Stimulated activated CD4-positive, alpha-beta T cell treated with anti-CD3 and anti-CD28 coated beads, Interleukin-1b, Interleukin-23, amount 100 ng/mL, for 1 hour (primary cell): ENCODE measurements around the gene SCNN1G.
A peak's percentile ranks its signal among the peaks of the same experiment; 100 is the strongest.
"Not testable (repeated sequence)": the region's sequence is repeated elsewhere in the genome, so short reads cannot be mapped to it uniquely, and the experiment has no call there.

Experiments
- DNase-seq, 2 donors: peaks; one replicate each; pipeline ENCODE4 v3.0.0-alpha.2; 2020; ENCODE audit warnings: low read depth in 2 of 2

The SCNN1G gene, protein sequence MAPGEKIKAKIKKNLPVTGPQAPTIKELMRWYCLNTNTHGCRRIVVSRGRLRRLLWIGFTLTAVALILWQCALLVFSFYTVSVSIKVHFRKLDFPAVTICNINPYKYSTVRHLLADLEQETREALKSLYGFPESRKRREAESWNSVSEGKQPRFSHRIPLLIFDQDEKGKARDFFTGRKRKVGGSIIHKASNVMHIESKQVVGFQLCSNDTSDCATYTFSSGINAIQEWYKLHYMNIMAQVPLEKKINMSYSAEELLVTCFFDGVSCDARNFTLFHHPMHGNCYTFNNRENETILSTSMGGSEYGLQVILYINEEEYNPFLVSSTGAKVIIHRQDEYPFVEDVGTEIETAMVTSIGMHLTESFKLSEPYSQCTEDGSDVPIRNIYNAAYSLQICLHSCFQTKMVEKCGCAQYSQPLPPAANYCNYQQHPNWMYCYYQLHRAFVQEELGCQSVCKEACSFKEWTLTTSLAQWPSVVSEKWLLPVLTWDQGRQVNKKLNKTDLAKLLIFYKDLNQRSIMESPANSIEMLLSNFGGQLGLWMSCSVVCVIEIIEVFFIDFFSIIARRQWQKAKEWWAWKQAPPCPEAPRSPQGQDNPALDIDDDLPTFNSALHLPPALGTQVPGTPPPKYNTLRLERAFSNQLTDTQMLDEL

DNA sequence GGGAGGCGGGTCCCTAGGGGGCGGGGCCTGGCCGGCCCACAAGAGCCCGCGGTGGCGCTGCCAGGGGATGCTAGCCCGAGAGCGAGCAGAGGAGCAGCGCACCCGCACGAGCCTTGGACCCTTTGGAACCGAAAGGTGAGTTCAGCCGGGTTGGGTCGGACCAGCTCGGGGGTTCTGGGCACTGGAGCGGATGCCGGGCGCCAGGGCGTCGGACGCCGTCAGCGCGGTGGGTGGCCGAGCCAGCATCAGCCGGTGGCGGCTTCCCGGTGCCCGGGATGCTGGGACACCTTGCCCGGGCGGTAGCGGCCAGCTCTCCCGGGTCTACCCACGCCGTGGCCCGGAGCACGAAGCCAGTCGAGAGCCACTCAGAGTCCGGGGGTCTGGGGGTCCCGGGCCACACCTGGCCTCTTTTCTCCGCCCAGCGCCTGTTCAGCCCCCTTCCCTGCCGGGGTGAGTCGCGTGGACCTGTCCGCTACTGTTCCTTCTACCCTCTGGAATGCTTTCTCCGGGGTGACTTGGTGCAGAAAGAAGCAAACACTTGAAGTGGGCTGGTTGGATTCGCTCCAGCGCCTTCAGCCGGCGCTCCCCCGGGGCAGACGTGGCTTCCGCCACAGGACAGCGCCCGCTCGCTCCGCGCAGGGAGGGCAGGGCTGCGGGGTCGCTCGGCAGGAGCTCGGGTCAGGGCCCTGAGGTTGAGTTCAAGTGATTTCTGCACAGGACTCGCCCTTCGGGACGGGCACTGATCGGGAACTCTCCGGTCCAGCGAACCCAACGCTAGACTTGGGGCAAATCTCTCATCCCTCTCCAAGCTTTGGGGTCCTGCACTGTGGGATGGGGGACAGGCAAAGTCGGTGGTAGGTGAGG lies at the start of gene SCNN1G:
TSS of gene SCNN1G (plus strand) at position 67 of the 864 bp plus-strand sequence. CDS start 3,527 bp downstream, outside the sequence.
- no peak for DNase-seq

- DNase-seq, result no peak
These were observed 49.6 kb upstream of the SCNN1G start for GRCh38 chr16:23132775-23133463.

GRCh38 chr16:23134274-23134673 lies 48.3 kb upstream of the SCNN1G start:
- DNase-seq, result no peak

GRCh38 chr16:23137256-23137655 lies 45.3 kb upstream of the SCNN1G start:
- no peak for DNase-seq

GRCh38 chr16:23137818-23138217 lies 44.7 kb upstream of the SCNN1G start:
- DNase-seq, result no peak

- DNase-seq, result no peak
These were observed 42.4 kb upstream of the SCNN1G start for GRCh38 chr16:23140107-23140506.

DNA sequence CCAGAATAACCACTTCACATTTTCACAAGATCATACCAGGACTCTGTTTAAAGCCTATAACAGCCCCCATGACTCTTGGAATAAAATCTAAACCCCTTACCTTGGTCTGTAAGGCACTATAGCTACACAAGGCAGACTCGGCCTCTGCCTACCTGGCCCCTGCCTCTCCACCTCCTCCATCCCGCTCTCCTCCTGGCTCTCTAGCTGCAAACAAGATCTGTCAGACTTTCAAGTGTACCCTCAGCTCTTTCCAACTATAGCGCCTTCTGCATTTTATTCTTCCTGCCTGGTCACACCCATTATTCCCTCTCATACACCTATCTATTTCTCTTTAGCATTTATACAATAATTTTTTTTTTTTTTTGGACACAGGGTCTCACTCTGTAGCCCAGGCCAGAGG lies 41.5 kb upstream of the SCNN1G start:
- no peak for DNase-seq

- DNase-seq, result no peak
These were observed 41.0 kb upstream of the SCNN1G start for GRCh38 chr16:23141500-23141899.

- no peak for DNase-seq
These were observed 40.4 kb upstream of the SCNN1G start for GRCh38 chr16:23141959-23142740.

DNA sequence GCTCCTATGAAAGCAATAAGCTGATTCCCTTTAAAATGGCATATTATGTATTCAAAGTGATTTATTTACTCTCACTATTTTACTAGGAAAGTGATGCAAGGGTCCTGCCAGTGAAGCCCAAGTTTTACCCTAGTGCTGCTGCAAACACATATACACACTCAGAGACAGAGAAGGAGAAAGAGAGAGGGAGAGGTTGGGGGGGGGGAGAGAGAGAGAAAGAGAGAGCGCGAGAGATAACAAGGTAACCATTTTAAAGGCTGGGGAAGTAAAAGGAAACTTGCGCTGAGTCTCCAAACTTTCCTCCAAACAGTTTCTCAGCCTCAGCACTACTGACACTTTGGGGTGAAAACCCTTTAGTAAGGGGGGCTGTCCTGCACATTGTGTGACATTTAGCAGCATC lies 39.2 kb upstream of the SCNN1G start:
- no peak for DNase-seq

- DNase-seq, result not testable (repeated sequence)
These were observed 38.2 kb upstream of the SCNN1G start for GRCh38 chr16:23144393-23144792.

DNA sequence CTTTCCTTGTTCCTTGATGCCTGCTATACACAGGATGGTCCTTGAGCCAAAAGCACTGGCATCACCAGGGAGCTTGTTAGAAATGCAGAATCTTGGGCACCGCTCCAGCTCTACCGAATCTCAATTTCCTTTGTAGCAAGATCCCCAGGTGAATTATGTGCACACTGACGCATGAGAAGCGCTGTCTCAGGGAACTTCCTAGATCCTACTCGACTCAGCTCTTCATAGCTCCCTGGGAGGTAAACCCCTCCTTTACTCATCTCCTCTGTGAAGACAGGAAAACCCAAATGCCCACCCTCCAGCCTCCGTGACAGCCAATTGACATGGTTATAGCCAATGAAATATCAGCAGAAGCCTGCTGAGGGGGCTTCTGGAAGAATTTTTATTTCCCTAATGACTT lies 37.4 kb upstream of the SCNN1G start:
- DNase-seq, result no peak

- DNase-seq, result no peak
These were observed 36.9 kb upstream of the SCNN1G start for GRCh38 chr16:23145608-23146007.

- no peak for DNase-seq
These were observed 35.5 kb upstream of the SCNN1G start for GRCh38 chr16:23146877-23147601.

- DNase-seq, result no peak
These were observed 34.9 kb upstream of the SCNN1G start for GRCh38 chr16:23147666-23148065.

DNA sequence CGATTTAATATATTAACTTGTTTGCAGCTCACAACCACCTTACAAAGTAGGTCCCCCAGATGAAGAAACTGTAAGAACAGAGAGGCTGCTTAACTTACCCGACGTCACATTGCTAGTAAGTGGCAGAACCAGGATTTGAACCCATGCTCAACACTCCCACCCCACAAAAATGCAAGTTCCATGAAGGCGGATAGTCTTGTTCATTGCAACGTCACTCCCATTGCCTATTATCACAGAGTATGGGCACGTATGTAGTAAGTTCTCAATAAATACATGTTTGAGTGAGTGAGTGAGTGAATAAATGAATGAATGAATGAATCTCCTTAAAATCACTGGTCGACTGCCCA lies 34.4 kb upstream of the SCNN1G start:
- no peak for DNase-seq

DNA sequence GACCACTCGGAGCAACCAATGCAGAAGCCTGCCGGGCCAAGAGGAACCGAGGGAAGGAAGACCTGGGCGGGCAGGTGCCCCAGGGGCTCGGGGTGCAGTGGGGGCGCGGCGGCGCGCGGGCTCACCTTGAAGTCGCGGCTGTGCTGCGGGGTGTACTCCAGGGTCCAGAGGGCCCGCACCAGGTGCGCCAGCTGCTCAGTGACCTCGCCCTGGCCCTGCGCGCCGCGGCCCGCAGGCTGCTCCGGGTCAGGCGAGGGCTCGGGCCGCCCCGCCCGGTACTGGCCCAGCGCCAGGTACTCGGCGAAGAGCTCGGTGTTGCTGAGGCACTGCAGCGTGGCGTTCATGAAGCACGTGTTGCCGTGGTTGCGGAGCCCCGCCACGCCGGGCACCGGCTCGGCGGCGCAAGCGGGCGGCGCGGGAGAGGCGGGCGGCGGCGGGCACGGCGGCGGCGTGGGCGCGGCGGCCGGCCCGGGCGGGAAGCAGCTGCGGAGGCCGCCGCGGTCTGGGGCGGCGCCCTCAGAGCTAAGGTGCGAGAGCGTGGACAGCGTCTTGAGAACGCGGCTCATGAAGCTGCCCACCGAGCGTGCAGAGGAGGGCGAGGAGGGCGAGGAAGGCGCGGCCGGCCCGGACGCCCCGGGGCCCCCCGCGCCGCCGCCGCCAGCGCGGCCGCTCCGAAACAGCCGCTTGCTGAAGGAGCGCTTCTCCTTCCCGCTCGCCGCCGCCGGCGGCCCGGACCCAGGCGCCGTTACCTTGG lies 33.9 kb upstream of the SCNN1G start:
- DNase-seq, result peak; percentile 10 to 27

GRCh38 chr16:23149267-23149992 lies 33.1 kb upstream of the SCNN1G start, which contains the start of gene USP31:
Gene USP31, minus strand, starts transcription at chr16:23149452. Its CDS starts 182 bp downstream, at chr16:23149270.
- peak; percentile 73 to 75 for DNase-seq

GRCh38 chr16:23149993-23150364 lies 32.6 kb upstream of the SCNN1G start:
- DNase-seq, result no peak
